SH-SY5Y (cell line): ENCODE results near the gene CRYBA4.

Experiments used
- GATA2 ChIP-seq: IDR thresholded peaks from 2 replicates; pipeline ENCODE4 v1.6.1; 2011; ENCODE audit warnings: mild to moderate bottlenecking, low read depth, low read length
- GATA3 ChIP-seq: IDR thresholded peaks from 2 replicates; pipeline ENCODE4 v1.6.1; 2011; ENCODE audit warnings: low read depth, mild to moderate bottlenecking, low read length, moderate library complexity

CRYBA4 gene

GRCh38 chr22:26656891-26657851 is 35.4 kb downstream of the CRYBA4 start, which contains the start of gene MIAT:
MIAT (plus strand) TSS chr22:26657588.
- TF ChIP-seq GATA2 (no peak), GATA3 (no peak)

DNA sequence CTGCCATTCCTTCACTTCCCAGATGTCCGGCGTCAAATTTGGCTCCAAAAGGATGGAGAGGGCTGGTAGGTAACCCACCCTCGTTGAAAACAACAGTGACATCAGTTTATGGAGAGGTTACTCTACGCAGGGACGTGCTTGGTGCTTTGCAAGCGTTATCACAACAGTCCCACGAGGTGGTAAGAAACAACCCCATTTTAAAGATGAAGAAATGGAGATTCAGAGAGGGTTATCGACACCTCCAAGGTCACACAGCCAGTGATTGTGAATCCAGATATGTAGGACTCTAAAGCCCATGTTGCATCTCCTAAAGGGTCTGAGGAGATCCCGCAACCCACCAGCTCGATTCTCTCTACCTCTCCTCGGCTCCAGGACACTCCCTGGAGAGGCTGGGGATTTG is 36.4 kb downstream of the CRYBA4 start:
- TF ChIP-seq GATA2 (peak; percentile 46; the same call in 1 of the 2 replicates), GATA3 (no peak)

GRCh38 chr22:26658671-26659478 is 37.1 kb downstream of the CRYBA4 start:
- TF ChIP-seq GATA3, result no peak
- no peak for TF ChIP-seq GATA2

GRCh38 chr22:26660356-26660755 is 38.6 kb downstream of the CRYBA4 start:
- no peak for TF ChIP-seq GATA2
- TF ChIP-seq GATA3, result no peak

DNA sequence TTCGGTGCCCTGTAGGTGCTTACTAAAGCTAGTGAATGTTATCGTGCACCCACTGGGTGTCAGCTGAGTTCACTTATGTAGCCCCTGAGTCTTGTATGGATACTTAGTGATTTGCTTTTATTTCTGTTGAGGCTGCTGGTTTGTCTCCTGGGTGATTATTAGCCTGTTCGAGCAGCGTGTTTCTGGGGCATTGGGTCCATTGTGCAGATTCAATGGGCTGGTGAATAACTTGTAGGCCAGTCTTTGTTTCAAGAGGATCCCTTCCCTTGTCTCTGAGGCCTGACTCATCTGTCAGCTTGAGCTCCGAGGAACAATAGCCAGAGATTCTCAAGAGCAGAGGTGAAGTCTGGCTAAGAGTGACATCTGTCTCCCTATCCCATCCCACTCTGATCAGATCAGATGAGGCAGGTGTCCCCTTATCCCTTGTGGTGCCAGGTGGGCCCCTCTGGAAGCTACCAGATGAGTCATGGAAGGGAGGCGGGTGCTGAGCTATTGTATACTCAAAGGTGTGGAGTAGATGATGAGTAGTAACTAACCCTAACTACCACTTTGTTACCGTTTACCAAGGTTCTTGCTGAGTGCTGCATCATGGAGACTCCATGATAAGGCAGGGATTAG is 39.3 kb downstream of the CRYBA4 start:
- no peak for TF ChIP-seq GATA2
- TF ChIP-seq GATA3, result no peak

DNA sequence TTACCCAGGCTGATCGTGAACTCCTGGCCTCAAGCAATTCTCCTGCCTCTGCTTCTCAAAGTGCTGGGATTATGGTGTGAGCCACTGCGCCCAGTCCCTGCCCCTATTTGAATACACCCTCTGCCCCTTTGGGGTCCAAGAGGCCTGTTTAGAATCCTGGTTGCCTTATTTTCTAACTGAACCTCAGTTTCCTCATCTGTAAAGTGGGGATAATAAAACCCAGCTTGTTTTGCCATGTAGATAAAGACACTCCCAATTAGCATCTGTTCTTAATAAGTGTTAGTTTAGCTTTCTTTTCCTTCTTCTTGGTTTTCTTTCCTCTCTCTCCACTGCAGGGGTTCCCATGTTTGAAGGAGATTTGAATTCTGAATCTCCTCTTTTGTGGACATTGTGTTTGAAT is 40.4 kb downstream of the CRYBA4 start:
- TF ChIP-seq GATA3, result no peak

GRCh38 chr22:26663374-26663923 is 41.7 kb downstream of the CRYBA4 start:
- TF ChIP-seq GATA2 (no peak), GATA3 (no peak)

DNA sequence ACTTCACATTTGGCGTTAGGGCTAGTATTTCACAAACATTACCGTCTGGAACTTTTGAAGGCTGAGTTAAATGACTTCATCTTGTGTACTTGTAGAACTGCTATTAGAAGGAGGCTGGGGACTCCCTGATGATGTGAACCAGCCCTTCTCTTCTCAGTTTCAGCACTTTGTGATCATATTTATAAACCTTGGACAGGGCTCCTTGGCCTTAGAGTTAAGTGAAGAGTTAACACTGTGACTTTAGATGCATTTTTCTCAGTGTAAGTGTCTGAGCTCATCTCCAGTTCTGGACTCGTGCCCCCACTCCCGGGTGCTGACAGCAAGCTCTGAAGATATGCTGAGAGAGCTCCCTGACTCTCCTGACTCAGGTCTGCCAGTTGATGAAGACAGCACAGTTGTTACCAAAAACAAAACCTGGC is 44.1 kb downstream of the CRYBA4 start:
- TF ChIP-seq GATA2 (no peak), GATA3 (no peak)

- no peak for TF ChIP-seq GATA3
- TF ChIP-seq GATA2, result no peak
These were observed 45.4 kb downstream of the CRYBA4 start for GRCh38 chr22:26667140-26667539.

- TF ChIP-seq GATA2, result no peak
- no peak for TF ChIP-seq GATA3
These were observed 47.3 kb downstream of the CRYBA4 start for GRCh38 chr22:26669060-26669481.

DNA sequence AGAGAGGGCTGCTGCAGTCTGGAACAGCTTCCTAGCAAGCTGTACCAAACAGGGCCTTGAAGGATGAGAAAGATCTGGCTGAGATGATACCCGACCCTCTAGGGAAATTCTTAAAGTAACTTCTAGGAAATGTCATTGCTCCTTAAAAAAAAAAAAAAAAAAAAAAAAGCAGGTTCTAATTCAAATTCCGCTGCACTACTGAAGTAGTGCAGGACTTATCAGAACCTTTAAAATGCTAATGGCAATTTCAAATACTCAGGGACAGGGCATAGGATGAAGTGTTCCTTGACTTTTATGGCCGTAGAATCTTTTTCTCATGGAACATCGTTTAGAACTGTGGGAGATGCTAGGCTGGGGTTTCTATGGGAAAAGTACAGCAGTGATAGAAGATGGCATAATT is 48.7 kb downstream of the CRYBA4 start:
- TF ChIP-seq GATA3 (no peak), GATA2 (no peak)

GRCh38 chr22:26671317-26672059 is 49.7 kb downstream of the CRYBA4 start:
- TF ChIP-seq GATA2 (no peak), GATA3 (no peak)

- no peak for TF ChIP-seq GATA3
- TF ChIP-seq GATA2, result no peak
These were observed 50.3 kb downstream of the CRYBA4 start for GRCh38 chr22:26672060-26672471.
